Measurements from ENCODE around the gene COL3A1.

The COL3A1 gene

GRCh38 chr2:189020179-189020578 lies 46.0 kb downstream of the COL3A1 start:
- DNase-seq, result no peak

GRCh38 chr2:189022053-189022481 lies 47.9 kb downstream of the COL3A1 start:
- no peak for DNase-seq

DNA sequence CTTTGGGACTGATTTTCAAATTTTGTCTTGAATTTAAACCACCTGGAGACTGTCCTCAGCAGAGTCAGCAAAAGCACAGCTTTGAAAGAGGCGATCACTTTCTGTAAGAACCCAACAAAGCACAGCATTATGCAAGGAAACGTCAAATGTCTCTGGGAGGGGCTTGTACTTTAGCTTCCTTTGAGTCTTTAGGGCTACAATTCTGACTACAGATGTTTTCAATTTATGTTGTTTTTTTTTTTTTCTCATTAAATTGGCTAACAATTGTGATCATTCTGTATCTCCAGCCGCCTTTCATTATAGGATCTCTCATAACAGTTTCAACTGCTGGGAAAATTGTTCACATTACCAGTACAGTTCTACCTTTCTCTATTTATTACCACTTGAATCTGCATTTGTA lies 48.3 kb downstream of the COL3A1 start:
- no peak for DNase-seq

GRCh38 chr2:189024901-189025618 lies 50.9 kb downstream of the COL3A1 start:
- DNase-seq, result no peak

- no peak for DNase-seq
Measured at GRCh38 chr2:189037518-189037917, 63.3 kb downstream of the COL3A1 start.

- DNase-seq, result no peak
Measured at GRCh38 chr2:189045836-189046235, 71.7 kb downstream of the COL3A1 start.

DNA sequence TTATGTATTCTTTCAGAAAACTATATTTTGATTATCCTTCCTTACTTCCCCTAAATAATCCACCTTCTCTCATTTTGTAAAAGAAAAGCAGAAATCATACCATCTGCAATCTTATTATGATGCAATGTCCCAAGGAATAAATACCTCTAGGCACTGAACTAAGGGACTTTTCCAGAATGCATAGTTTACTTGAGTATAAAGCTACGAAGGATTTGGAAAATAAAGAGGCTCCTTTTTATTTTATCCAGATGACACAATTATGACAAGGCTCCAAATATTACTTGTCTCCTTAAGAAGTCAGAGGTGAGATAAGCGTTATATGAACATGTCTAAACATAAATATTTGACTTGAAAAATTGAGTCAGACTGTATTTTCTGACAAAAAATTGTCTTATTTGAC lies 72.1 kb downstream of the COL3A1 start:
- no peak for DNase-seq

DNA sequence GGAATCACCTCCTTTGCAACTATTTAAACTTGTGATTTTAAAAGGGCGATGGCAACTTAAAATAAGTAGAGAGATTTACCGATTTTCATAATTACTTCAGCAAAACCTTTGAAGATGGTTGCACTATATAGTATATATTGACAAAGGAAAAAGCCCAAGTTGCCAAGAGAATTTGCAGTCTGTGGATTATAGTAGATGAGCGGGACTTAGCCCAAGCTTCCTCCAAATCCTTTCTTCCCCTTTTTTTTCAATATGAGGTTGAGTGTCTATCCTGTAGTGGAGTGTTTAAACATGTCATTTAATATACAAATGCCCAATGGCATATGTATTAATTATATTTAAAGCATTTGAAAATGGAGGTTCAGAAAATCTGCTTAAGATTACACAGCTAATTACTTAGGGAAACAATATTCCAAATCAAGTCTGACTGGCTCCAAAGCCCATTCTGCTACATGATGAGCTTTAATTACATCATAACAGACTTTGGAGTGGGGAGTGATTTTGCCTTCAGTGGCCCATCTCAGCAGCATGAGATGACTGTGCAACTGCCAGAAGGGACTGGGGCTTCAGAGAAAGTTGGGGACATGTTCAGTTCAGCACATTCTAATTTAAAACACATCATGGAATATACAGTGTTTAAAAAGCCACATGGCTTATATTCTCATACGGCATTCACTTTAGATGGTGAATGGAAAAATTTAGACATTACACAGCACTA lies 73.2 kb downstream of the COL3A1 start:
- DNase-seq, result no peak

DNA sequence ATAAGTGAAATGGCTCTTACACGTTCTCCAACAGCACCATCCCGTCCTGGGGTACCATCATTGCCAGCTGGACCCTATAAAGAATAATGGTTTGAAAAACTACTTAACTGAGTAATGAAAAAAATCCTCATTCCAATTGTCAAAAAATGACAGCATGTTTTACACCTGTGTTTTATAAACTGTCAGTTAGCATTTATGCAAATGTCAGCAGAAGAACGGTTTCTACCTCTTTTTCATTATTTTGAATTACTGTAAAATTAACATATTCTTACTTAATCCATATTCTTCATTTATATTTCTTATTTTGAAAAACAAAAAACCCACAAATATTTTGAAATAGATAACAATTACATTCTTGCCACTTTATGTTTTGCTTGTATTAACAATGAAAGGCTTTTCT lies 74.0 kb downstream of the COL3A1 start:
- DNase-seq, result no peak

DNA sequence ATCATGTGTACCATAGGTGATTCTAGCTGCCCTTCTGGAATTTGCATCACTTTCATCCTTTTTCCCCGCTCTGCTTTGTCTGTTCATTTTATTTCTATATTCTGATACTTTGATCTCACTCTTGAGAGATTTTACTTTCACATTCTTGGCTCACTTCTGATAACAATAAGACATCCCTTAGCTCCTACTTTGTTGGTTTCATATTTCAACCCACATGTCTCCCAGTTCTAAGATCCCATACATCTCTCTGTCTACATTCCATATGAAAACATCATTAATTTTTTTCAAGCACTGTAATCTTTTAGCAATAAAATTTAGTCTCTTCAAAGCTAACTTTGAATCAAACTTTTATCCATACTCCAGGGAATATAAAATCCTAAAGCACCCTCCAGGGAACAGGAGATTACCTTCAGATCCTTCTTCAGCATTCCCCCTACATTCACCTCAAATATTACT lies 75.6 kb downstream of the COL3A1 start:
- DNase-seq, result no peak

DNA sequence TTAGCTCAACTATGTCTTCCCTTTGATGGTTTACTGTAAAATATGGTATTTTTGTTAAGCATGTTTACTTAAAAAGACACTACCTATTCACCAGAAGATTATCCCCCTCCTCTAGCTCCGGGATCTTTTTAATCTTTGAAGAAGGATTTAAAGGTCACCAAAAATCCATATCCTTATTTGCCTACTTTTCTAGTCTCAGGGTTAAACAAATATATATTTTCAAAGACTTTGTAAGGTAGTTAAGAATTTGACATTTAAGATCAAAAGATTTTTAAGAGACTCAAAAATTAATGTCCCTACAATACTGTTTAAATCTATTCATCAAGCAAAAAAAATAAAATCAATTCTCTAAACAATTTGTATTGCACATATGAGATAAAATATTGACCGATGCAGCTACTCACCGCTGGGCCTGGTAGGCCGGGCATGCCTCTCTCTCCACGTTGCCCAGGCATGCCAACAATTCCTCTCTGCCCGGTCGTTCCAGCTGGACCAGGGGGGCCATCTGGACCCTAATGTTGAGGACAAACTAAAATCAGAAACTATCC lies 76.1 kb downstream of the COL3A1 start:
- no peak for DNase-seq

DNA sequence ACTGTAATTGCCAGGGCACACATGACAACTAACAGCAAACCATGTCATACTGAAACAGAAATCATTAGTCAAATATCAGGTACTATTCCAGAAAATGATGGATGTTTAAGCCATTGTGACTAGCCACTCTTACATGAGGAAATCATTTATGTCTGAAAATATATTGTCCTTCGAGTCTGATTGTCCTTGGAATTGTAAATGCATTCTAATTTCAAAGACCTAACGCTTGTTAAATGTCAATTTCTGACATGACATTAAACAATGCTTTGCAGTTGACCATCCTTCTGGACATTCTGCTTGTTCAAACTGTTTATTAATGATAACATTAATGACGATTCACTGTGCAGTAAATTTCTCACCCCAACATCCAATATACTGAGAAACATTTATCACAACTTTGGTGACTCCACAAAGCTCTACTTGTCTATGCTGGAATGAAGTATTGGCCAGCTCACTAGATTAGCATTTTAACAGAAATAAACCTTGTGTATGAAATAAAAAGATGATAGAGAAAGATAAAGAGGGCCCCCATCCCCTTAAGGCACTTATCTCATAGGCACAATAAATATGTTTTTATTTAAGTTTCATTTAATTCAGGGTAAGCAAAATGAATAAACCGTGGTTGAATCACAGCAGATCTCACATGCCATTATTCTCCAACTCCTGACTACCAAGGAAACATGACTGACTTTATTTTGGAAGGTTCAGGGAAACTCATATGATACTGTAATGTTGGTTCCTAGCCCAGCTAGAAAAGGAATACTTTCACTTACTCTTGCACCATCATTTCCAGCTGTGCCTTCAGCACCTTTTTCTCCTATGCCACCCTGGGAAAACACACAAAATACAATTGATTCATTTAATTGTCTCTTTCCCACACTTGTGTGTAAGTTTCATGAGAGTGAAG lies 82.3 kb downstream of the COL3A1 start:
- DNase-seq, result no peak

DNA sequence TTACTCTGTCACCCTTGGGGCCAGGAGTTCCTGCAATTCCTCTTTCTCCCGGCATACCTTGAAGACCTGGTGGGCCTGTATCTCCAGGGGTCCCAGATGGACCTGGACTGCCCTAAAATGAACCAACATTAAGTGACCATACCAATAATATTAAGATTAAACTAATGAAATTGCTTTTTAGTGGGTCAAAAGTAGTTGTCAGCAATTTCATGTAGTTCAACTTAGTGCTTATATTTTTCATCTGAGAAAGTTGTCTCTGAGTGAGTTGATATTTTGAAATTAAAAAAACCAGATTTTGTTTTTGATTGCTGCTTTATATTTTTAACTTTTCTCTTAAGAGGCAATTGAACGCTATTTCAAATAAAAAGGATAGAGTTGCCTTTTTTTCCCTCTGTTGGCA lies 83.1 kb downstream of the COL3A1 start:
- no peak for DNase-seq

DNA sequence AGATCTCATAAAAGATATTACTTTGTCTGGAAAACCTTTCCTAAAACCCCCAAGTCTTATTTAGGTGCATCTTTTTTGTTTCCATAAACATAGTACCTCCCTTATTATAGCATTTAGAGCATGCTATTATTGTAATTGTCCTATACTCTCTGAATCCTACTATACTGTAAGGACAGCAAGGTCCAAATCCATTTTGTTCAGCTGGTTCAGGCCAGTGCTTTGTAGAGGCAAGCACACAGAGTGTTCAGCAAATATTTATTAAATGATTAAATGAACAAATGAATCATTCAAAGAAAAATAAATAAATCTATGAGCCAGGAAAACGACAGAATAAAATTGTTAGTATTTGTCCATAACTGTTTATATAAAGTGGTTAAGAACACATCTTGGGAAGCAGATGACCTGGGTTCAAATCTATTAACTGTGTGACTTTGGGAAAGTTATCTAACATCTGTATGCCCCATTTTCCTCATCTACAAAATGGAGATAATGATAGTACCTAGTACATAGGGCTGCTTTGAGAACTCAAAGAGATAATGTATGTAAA lies 86.0 kb downstream of the COL3A1 start:
- no peak for DNase-seq

Measured in NCI-H524 treated with DMSO at 0.1 percent for 48 hours (cell line).